Activated CD4-positive, alpha-beta T cell treated with anti-CD3 and anti-CD28 coated beads, Interleukin-2, amount 10 ng/mL, durations not matched to agents 7 days and 5 days (primary cell): ENCODE data around the gene WT1. TPM values are rescaled to one million over a fixed set of nuclear protein-coding genes. Genes with fewer than 3 reads are reported as not detected.

Experiments used
- CTCF ChIA-PET: fragments of 350-600 bp; sonication (Branson Sonifier 250); formaldehyde crosslinking; loops from one replicate; lab custom pipeline; 2021; ENCODE audit warnings: antibody characterized with exemption; lab: Charles Lee
- POLR2A ChIA-PET: fragments of 350-600 bp; sonication (Branson Sonifier 250); formaldehyde crosslinking; loops from one replicate; lab custom pipeline; 2021; ENCODE audit warnings: antibody characterized with exemption; lab: Charles Lee
- DNase-seq: peaks from one replicate; pipeline ENCODE4 v3.0.0-alpha.2; 2020
- H3K27ac Mint-ChIP-seq: one replicate; pipeline ENCODE4 v1.8.0; 2021; ENCODE audit warnings: mild to moderate bottlenecking, moderate library complexity, mixed read lengths
- H3K27me3 Mint-ChIP-seq: one replicate; pipeline ENCODE4 v1.8.0; 2021; ENCODE audit warnings: mixed read lengths
- H3K36me3 Mint-ChIP-seq: one replicate; pipeline ENCODE4 v1.8.0; 2021; ENCODE audit warnings: low read depth, mixed read lengths
- H3K4me1 Mint-ChIP-seq: one replicate; pipeline ENCODE4 v1.8.0; 2021; ENCODE audit warnings: mixed read lengths
- H3K4me3 Mint-ChIP-seq: one replicate; pipeline ENCODE4 v1.8.0; 2021; ENCODE audit warnings: mild to moderate bottlenecking, moderate library complexity, mixed read lengths
- H3K9me3 Mint-ChIP-seq: one replicate; pipeline ENCODE4 v1.8.0; 2021; ENCODE audit warnings: mixed read lengths
- total RNA-seq, 2 experiments: library from RNA; stranded (reverse); gene quantifications; one replicate each; pipeline ENCODE4 v1.2.3, GENCODE V29; 2021

WT1 gene
- total RNA-seq, 2 experiments from 2014 or later: not detected

GRCh38 chr11:32450372-32450771 lies 15.0 kb upstream of the WT1 start:
- Mint-ChIP-seq H3K9me3 (no peaks in the 10 kb centered on the region), H3K36me3 (no peaks in the 10 kb centered on the region), H3K27ac (no peak overlapping the region), H3K27me3 (peaks cover 25% of the 10 kb centered on the region), H3K4me1 (no peaks in the 10 kb centered on the region), H3K4me3 (no peak overlapping the region)
- CTCF ChIA-PET: no interaction called here
- no peak for DNase-seq
- POLR2A ChIA-PET: no interaction called here

GRCh38 chr11:32448232-32448631 lies 12.9 kb upstream of the WT1 start:
- POLR2A ChIA-PET: no interaction called here
- CTCF ChIA-PET: interaction anchor here (0.6 kb wide), 1 partner anchor 359 kb away, joined by 6 read pairs; no protein-coding TSS in a partner anchor
- H3K9me3 Mint-ChIP-seq: no peaks in the 10 kb centered on the region
- H3K27me3 Mint-ChIP-seq: peaks cover 31% of the 10 kb centered on the region
- no peak for DNase-seq
- no peak overlapping the region for H3K4me3 Mint-ChIP-seq
- no peak overlapping the region for H3K27ac Mint-ChIP-seq
- no peaks in the 10 kb centered on the region for H3K4me1 Mint-ChIP-seq
- no peaks in the 10 kb centered on the region for H3K36me3 Mint-ChIP-seq

- H3K27ac Mint-ChIP-seq: no peak overlapping the region
- ChIA-PET CTCF (interaction anchor here (0.6 kb wide), 1 partner anchor 1062 kb away, joined by 3 read pairs; no protein-coding TSS in a partner anchor), POLR2A (no interaction called here)
- DNase-seq: no peak
- no peak overlapping the region for H3K4me3 Mint-ChIP-seq
- H3K27me3 Mint-ChIP-seq: peaks cover 40% of the 10 kb centered on the region
- H3K9me3 Mint-ChIP-seq: no peaks in the 10 kb centered on the region
- no peaks in the 10 kb centered on the region for H3K4me1 Mint-ChIP-seq
- H3K36me3 Mint-ChIP-seq: no peaks in the 10 kb centered on the region
These were observed 11.9 kb upstream of the WT1 start for GRCh38 chr11:32447252-32447651.

DNA sequence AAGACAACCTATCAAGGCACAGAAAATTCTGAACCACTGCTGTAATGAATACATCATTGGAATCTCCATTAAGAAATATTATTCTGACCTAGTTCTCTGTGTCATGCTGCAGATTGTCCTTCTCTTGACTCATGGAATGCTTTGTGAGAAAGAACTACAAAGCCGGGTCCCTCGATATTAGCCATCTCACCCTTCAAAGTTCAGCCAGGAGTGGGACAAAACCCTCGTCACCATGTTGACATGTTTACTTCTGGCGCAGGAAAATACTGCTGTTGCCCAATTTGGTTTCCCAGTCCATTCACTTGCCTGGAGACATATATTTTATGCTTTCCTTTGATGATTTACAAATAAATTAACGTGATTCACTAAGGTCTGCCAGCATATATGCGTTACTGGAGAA lies 10.9 kb upstream of the WT1 start:
- no peak for DNase-seq
- H3K27me3 Mint-ChIP-seq: peaks cover 46% of the 10 kb centered on the region
- POLR2A ChIA-PET: no interaction called here
- H3K4me1 Mint-ChIP-seq: no peaks in the 10 kb centered on the region
- H3K4me3 Mint-ChIP-seq: no peak overlapping the region
- H3K36me3 Mint-ChIP-seq: no peaks in the 10 kb centered on the region
- no peaks in the 10 kb centered on the region for H3K9me3 Mint-ChIP-seq
- no peak overlapping the region for H3K27ac Mint-ChIP-seq
- CTCF ChIA-PET: no interaction called here

DNA sequence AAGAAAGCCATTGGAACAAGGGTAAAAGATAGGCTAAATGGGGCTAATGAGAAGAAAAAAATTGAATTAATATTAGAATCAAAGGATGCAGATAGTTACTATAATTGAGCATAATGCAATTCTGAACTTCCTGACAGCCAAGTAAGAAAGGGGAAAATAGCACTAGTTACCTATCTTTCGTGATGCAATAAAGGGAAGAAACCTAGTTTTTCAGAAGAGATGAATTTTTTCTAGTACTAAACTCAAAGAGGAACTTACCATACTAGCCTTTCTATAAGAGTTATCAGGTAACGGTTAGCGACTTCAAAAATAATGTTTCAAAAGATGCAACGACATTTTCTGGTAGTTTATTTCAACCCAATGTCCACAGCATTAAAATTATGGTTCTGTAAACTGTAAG lies 8.8 kb upstream of the WT1 start:
- Mint-ChIP-seq H3K4me1 (no peaks in the 10 kb centered on the region), H3K27me3 (peaks cover 59% of the 10 kb centered on the region), H3K27ac (no peak overlapping the region), H3K36me3 (peaks cover 2% of the 10 kb centered on the region), H3K9me3 (no peaks in the 10 kb centered on the region), H3K4me3 (no peak overlapping the region)
- ChIA-PET POLR2A (no interaction called here), CTCF (no interaction called here)
- no peak for DNase-seq

GRCh38 chr11:32440916-32441315 lies 5.6 kb upstream of the WT1 start:
- DNase-seq: no peak
- Mint-ChIP-seq H3K4me1 (peaks cover 16% of the 10 kb centered on the region), H3K4me3 (no peak overlapping the region), H3K9me3 (no peaks in the 10 kb centered on the region), H3K27ac (peak overlapping the region; percentile 15), H3K36me3 (peaks cover 3% of the 10 kb centered on the region), H3K27me3 (peaks cover 77% of the 10 kb centered on the region)
- ChIA-PET POLR2A (no interaction called here), CTCF (no interaction called here)

GRCh38 chr11:32440312-32440908 lies 5.1 kb upstream of the WT1 start:
- Mint-ChIP-seq H3K4me3 (no peak overlapping the region), H3K4me1 (peaks cover 20% of the 10 kb centered on the region), H3K27ac (no peak overlapping the region), H3K36me3 (peaks cover 6% of the 10 kb centered on the region), H3K9me3 (no peaks in the 10 kb centered on the region), H3K27me3 (peaks cover 78% of the 10 kb centered on the region)
- DNase-seq: no peak
- POLR2A ChIA-PET: no interaction called here
- CTCF ChIA-PET: no interaction called here

DNA sequence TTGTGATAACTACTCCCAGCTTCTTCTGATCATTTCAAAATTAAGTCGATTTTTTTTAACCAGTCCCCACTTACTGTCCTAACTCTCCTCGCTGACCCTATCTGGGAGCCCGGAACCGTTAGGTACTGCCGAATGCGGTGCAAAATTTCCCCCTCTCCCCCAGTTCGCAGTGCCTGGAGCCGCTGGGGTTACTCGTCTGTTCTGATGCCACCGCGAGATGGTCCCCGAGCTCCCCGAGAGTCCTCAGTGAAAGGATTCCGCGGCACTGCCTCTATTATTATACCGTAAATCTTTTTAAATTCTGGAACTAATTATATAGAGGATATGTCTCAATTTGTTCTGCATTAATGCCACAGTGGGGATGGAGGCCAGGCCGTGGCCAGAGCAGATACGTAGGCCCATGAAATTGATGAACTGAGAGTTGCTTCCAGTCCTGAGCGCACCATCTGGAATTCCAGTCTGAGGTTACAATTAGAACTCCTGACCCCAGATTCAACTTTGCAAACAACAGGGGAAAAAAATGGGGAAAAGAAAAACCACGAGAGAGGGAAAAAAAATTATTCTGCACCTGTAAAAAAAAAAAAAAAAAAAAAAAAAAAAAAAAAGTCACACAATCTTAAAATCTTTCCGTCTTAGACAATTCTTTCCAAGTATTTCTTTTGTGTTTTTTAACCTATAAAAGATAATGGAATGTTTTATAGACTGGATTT lies 4.3 kb upstream of the WT1 start:
- Mint-ChIP-seq H3K4me3 (no peak overlapping the region), H3K27me3 (peaks cover 79% of the 10 kb centered on the region), H3K36me3 (peaks cover 6% of the 10 kb centered on the region), H3K9me3 (no peaks in the 10 kb centered on the region), H3K4me1 (peaks cover 20% of the 10 kb centered on the region), H3K27ac (peak overlapping the region; percentile 60)
- CTCF ChIA-PET: interaction anchor here (0.9 kb wide), 1 partner anchor 10 kb away, joined by 3 read pairs; no protein-coding TSS in a partner anchor
- DNase-seq: no peak
- POLR2A ChIA-PET: no interaction called here

DNA sequence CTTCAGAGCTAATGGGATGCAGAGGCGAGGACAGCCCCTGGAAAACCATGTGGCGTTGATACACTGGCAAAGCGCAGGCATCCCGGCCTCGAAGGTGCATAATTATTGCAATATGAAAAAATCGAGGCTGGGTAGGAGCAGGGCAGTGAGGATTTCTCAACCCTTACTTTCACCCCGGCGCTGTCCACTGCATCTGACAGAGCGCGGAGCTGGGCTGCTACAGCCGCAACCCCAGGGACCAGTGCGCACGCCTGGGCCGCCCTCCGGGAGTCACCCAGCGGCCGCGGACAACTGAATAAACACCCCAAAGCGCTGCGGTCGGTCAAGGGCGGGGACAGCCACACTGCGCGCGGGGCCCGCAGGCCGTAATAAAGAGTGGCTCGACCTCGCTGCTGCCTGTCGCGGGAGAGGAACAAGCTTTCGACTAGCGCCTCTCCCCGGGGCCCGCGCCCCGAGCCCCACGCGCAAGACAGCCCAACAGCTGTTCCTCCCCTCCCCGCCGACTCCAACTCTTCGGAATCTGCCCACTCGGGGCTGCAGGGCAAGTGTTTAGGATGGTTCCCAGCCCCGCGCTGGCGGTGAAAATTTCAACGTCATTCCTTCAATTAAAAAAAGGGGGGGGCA lies 3.6 kb upstream of the WT1 start:
- no peak overlapping the region for H3K27ac Mint-ChIP-seq
- no peaks in the 10 kb centered on the region for H3K9me3 Mint-ChIP-seq
- ChIA-PET POLR2A (no interaction called here), CTCF (interaction anchor here (0.9 kb wide), 2 partner anchors 9 to 13 kb away, joined by 3 read pairs; no protein-coding TSS in a partner anchor)
- no peak overlapping the region for H3K4me3 Mint-ChIP-seq
- H3K27me3 Mint-ChIP-seq: peaks cover 82% of the 10 kb centered on the region
- peaks cover 6% of the 10 kb centered on the region for H3K36me3 Mint-ChIP-seq
- H3K4me1 Mint-ChIP-seq: peaks cover 25% of the 10 kb centered on the region
- no peak for DNase-seq

GRCh38 chr11:32438346-32438865 lies 3.1 kb upstream of the WT1 start:
- POLR2A ChIA-PET: no interaction called here
- CTCF ChIA-PET: interaction anchor here (0.9 kb wide), 1 partner anchor 12 kb away, joined by 3 read pairs; no protein-coding TSS in a partner anchor
- H3K36me3 Mint-ChIP-seq: peaks cover 6% of the 10 kb centered on the region
- peaks cover 30% of the 10 kb centered on the region for H3K4me1 Mint-ChIP-seq
- no peak for DNase-seq
- H3K27ac Mint-ChIP-seq: no peak overlapping the region
- no peak overlapping the region for H3K4me3 Mint-ChIP-seq
- no peaks in the 10 kb centered on the region for H3K9me3 Mint-ChIP-seq
- peaks cover 85% of the 10 kb centered on the region for H3K27me3 Mint-ChIP-seq

DNA sequence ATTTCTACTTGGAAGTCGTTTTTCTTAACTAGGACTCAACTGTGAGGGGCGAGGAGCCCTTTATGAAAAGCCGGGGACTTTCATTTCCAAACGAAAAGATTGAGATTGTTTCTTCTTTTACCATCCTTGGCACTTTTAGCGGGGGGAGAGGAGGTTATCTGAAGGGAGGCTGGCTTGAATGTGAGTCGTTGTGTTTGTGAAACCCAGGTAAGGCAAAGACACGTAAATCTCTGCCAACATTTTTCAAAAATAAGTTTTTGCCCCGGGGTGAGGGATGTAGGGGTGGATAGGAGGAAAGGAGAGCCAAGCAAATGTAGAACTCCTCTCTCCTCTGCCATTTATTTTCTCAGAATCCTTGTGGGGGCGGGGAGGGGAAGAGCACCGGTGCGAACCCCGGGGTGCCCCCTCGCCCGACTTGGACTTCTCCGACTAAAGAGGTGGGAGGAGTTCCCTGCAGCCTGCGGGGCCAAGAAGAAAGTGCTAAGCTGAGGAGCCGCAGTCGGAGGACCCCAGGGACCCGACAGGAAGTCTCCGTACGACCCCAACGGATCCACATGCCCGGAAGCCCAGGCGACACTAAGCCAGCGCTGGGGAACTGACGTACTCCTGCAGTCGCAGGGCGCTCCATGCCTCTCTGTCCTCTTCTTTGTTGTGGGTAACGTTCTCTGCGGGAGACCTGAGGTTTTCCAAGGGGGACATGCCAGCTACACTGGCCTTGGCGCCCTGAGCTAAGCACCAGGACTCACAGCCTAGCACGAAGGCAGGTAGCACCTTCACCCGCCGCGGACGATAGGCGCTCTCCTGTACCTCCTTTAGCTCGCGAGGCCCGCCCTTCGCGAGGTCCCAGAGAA lies 2.4 kb upstream of the WT1 start:
- H3K4me3 Mint-ChIP-seq: no peak overlapping the region
- ChIA-PET CTCF (no interaction called here), POLR2A (no interaction called here)
- DNase-seq: no peak
- H3K4me1 Mint-ChIP-seq: peaks cover 32% of the 10 kb centered on the region
- no peaks in the 10 kb centered on the region for H3K9me3 Mint-ChIP-seq
- H3K27me3 Mint-ChIP-seq: peaks cover 87% of the 10 kb centered on the region
- H3K36me3 Mint-ChIP-seq: peaks cover 6% of the 10 kb centered on the region
- no peak overlapping the region for H3K27ac Mint-ChIP-seq

DNA sequence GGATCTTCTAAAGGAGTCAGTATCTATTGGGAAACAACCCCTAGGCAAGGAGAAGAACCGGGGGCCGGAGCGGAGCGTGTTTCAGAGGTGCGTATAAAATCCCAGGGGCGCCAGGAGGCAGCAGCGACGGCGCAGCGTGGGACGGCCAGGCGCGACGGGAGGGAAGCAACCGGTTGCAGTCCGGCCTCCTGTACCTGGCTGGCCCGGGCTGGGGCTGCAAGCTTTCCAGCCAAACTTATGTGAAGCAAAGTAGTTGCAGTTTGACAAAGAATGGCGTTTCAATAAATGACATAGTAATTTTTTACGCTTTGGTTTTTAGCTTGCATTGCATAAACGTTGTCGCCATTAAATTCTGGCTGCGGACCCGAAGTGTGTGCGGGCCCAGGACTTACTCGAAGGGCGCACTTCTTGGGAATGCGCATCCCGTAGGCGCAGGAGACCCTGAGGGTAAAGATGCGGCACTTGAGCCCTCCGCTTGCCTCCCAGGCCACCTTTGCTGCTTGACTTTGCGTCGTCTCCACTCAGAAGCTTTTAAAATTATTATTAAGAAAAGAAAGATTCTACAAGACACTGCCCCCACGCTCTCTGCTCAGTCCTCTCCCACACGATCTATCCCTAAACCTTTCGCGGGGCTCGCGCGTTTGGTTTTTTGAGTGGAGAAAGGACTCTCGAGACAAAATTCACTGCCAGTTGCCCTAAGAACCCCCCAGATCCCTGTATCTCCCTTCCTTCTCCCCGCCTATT lies 1.6 kb upstream of the WT1 start:
- H3K4me3 Mint-ChIP-seq: no peak overlapping the region
- H3K9me3 Mint-ChIP-seq: no peaks in the 10 kb centered on the region
- peaks cover 87% of the 10 kb centered on the region for H3K27me3 Mint-ChIP-seq
- H3K4me1 Mint-ChIP-seq: peaks cover 32% of the 10 kb centered on the region
- no peak overlapping the region for H3K27ac Mint-ChIP-seq
- H3K36me3 Mint-ChIP-seq: peaks cover 6% of the 10 kb centered on the region
- no peak for DNase-seq
- POLR2A ChIA-PET: no interaction called here
- CTCF ChIA-PET: interaction anchor here (1.6 kb wide), 1 partner anchor 10 kb away, joined by 4 read pairs; no protein-coding TSS in a partner anchor
